Neural crest cell (in vitro differentiated cells): Measurements from ENCODE around the gene POMC. TPM values are rescaled to one million over a fixed set of nuclear protein-coding genes. Genes with fewer than 3 reads are reported as not detected.

Experiments
- DNase-seq: peaks from one replicate; pipeline ENCODE4 v3.0.0; 2021; ENCODE audit warnings: low read depth, mixed read lengths, low spot score
- H3K27ac Mint-ChIP-seq: one replicate; pipeline ENCODE4 v1.8.0; 2021; ENCODE audit warnings: mild to moderate bottlenecking, mixed read lengths; ENCODE audit not compliant: unreplicated experiment
- H3K27me3 Mint-ChIP-seq: 2 replicates; pipeline ENCODE4 v1.8.0; 2021; ENCODE audit warnings: low read depth, mild to moderate bottlenecking, mixed read lengths
- H3K36me3 Mint-ChIP-seq: 2 replicates; pipeline ENCODE4 v1.8.0; 2021; ENCODE audit warnings: low read depth, mild to moderate bottlenecking, mixed read lengths
- H3K4me1 Mint-ChIP-seq: 2 replicates; pipeline ENCODE4 v1.8.0; 2021; ENCODE audit warnings: mixed read lengths
- H3K4me3 Mint-ChIP-seq: one replicate; pipeline ENCODE4 v1.8.0; 2021; ENCODE audit warnings: mild to moderate bottlenecking, mixed read lengths
- H3K9me3 Mint-ChIP-seq: 2 replicates; pipeline ENCODE4 v1.8.0; 2021; ENCODE audit warnings: mixed read lengths
- total RNA-seq: library from RNA; stranded (reverse); gene quantifications from 2 replicates; pipeline ENCODE4 v1.2.1, GENCODE V29; 2021
- TF ChIP-seq, protein P1 (sequence below): fragments of 200-600 bp; sonication (generic); conservative IDR thresholded peaks from 2 replicates; pipeline ENCODE4 v1.5.0; 2021; ENCODE audit warnings: antibody characterized with exemption, mild to moderate bottlenecking

POMC gene
- total RNA-seq, 1 donor from 2014 or later: 0.54 TPM

DNA sequence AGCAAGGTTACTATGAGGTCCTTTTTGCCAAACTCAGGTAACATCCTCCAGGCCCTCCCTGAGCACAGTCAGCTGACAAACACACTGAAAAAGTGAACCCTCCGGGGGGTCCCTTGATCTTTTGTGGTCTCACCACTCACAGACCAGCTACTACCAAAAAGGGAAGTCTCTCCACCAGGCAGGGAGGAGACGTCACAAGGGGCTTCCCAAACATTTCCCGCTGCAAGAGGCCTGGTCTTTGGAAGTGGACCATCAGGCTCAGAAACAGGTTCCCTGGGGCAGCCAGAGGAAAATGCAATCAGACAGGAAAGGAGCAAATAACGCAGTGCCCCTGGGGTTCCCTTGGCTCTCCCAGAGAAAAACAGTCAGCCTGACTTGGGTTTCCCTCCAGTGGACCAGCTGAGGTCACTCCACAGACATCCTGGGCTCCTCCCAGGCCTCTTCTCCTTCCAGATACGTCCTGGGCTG lies 38.7 kb upstream of the POMC start:
- no peaks in the 10 kb centered on the region for H3K27me3 Mint-ChIP-seq
- no peak overlapping the region for H3K27ac Mint-ChIP-seq
- TF ChIP-seq, protein P1, sequence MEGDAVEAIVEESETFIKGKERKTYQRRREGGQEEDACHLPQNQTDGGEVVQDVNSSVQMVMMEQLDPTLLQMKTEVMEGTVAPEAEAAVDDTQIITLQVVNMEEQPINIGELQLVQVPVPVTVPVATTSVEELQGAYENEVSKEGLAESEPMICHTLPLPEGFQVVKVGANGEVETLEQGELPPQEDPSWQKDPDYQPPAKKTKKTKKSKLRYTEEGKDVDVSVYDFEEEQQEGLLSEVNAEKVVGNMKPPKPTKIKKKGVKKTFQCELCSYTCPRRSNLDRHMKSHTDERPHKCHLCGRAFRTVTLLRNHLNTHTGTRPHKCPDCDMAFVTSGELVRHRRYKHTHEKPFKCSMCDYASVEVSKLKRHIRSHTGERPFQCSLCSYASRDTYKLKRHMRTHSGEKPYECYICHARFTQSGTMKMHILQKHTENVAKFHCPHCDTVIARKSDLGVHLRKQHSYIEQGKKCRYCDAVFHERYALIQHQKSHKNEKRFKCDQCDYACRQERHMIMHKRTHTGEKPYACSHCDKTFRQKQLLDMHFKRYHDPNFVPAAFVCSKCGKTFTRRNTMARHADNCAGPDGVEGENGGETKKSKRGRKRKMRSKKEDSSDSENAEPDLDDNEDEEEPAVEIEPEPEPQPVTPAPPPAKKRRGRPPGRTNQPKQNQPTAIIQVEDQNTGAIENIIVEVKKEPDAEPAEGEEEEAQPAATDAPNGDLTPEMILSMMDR: no peak
- H3K36me3 Mint-ChIP-seq: no peaks in the 10 kb centered on the region
- H3K4me1 Mint-ChIP-seq: peaks cover 14% of the 10 kb centered on the region
- no peak overlapping the region for H3K4me3 Mint-ChIP-seq
- H3K9me3 Mint-ChIP-seq: no peaks in the 10 kb centered on the region
- no peak for DNase-seq

DNA sequence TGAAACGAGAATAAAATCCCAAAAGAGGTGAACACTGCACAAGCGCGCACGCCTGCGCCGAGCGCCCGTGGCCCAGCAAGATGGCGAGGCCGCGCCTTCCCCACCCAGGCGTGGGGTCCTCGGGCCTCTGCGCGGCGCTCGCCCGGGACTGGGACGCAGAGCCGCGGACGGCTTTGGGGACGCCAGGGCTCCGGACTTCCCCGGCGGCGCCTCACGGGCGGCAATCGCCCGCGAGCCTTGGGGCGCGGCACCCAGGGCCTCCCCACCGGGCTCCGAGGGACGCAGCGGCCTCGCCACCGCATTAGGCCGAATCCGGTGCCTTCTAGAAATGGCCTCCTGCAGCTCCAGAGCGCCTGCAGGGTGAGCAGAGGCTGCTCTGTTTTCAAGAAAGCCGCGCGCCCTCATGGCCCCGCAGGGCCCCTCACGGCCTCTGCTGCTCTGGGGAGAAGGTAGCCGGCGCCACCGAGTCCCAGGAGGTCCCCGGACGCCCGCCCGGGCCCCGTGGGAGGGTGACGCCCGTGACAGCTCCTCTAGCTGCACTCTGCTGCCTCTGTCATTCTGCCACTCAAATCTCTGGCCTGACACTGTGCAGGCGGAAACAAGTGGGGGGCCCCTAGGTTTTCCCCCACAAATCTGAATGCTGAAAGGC lies 35.9 kb upstream of the POMC start:
- Mint-ChIP-seq H3K4me3 (no peak overlapping the region), H3K27me3 (no peaks in the 10 kb centered on the region), H3K27ac (no peak overlapping the region), H3K9me3 (no peaks in the 10 kb centered on the region), H3K36me3 (no peaks in the 10 kb centered on the region), H3K4me1 (peaks cover 5% of the 10 kb centered on the region)
- no peak for DNase-seq
- TF ChIP-seq, protein P1: no peak

DNA sequence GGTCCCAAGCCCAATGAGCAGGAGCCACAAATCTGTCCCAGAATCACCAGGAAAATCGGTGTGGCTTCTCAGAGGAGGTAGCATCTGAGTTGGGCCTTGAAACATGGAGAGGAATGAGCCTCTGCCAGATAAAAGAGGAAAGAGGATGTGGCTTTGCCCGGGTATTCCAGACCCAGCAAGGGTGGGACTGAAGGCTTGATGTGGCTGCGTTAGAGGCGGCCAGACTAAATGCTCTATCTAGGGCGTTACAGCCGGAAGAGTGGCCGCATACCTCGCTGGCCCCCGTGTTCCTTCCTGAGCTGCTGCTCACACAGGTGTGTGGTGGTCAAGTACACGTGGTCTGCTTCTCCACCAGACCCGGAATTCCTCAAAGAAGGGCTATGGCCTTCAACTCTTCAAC lies 33.9 kb upstream of the POMC start:
- H3K27me3 Mint-ChIP-seq: no peaks in the 10 kb centered on the region
- H3K27ac Mint-ChIP-seq: peak overlapping the region; percentile 63
- TF ChIP-seq, protein P1: no peak

DNA sequence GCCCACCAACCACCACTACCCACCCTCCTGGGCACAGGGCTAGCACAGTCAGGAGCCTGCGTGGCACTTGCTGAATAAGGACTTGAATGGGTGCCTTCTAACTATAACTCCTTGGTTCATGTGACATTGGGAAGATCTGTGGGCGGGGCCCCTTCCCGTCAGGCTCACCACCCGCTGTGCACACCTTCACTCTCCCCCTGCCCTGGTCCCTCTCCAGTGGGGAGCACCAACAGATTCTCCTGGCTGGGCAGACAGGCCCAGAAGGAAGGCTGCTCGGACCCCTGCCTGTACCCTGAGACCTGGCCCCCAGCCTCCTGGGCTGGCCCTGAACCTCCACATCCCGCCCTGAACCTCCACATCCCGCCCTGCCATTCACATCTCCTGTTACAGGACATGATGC lies 33.4 kb upstream of the POMC start:
- no peak overlapping the region for H3K27ac Mint-ChIP-seq
- no peaks in the 10 kb centered on the region for H3K36me3 Mint-ChIP-seq
- TF ChIP-seq, protein P1: no peak
- H3K4me1 Mint-ChIP-seq: peaks cover 18% of the 10 kb centered on the region
- no peaks in the 10 kb centered on the region for H3K27me3 Mint-ChIP-seq
- H3K9me3 Mint-ChIP-seq: no peaks in the 10 kb centered on the region
- no peak overlapping the region for H3K4me3 Mint-ChIP-seq
- DNase-seq: no peak

More for the DNA sequence above, 33.9 kb upstream of the POMC start:
- DNase-seq: no peak
- no peaks in the 10 kb centered on the region for H3K36me3 Mint-ChIP-seq
- H3K4me3 Mint-ChIP-seq: no peak overlapping the region
- H3K9me3 Mint-ChIP-seq: no peaks in the 10 kb centered on the region
- H3K4me1 Mint-ChIP-seq: peaks cover 17% of the 10 kb centered on the region

DNA sequence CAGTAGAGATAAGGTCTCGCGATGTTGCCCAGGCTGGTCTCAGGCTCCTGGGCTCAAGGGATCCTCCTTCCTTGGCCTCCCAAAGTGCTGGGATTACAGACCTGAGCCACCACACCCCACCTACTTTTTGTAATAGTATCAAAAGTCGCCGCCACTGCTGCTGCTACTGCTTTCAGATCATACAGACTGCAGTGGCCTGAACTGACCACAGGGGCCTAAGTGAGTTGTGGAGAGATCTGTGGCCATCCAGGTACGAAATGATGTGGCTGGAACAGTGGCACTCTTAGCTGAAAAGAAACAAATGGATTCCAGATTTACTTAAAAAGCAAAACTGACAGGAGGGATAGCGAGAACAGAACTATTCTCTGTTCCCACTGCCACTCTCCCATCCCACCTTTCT lies 32.9 kb upstream of the POMC start:
- no peaks in the 10 kb centered on the region for H3K27me3 Mint-ChIP-seq
- DNase-seq: no peak
- TF ChIP-seq, protein P1: peak; percentile 47
- no peaks in the 10 kb centered on the region for H3K36me3 Mint-ChIP-seq
- no peaks in the 10 kb centered on the region for H3K9me3 Mint-ChIP-seq
- no peak overlapping the region for H3K27ac Mint-ChIP-seq
- H3K4me3 Mint-ChIP-seq: no peak overlapping the region
- H3K4me1 Mint-ChIP-seq: peaks cover 22% of the 10 kb centered on the region
